ENCODE measurements around the gene SYNPO2. TPM values are rescaled to one million over a fixed set of nuclear protein-coding genes. Genes with fewer than 3 reads are reported as not detected.

The SYNPO2 gene
- total RNA-seq, 1 experiment from 2014 or later = 0.28 TPM

DNA sequence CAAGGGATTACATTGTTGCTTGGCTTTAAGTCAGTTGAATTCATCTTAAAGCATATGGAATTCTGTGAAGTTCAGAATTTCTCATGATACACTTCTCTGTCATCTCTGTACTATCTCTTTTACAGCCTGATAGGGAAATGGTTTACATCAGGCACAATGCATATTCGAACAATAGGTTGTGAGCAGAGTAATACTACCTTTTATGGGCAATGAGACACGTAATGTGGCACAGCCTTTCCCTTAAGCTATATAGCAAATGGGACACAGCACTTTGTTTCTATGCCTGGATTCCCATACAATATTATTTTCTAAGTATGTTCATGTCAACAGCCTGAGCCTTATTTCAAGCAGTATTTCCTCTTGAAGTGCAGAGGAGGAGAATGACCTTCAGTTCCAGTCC is 58.4 kb downstream of the SYNPO2 start:
- ATAC-seq (no peak), DNase-seq (ENCODE audit: low read depth, low spot score) (no peak)
- Histone ChIP-seq H3K27me3 (ENCODE audit: control insufficient read depth, insufficient read depth, low read length) (no peaks in the 10 kb centered on the region; the same call in 1 of the 2 replicates), H3K4me3 (ENCODE audit: low read depth in 2 of 2, low read length in 2 of 2) (no peak overlapping the region), H3K36me3 (ENCODE audit: control insufficient read depth, insufficient read depth, low read length) (no peaks in the 10 kb centered on the region), H3K4me1 (ENCODE audit: control insufficient read depth, insufficient read depth, low read length) (no peaks in the 10 kb centered on the region), H3K27ac (ENCODE audit: low read length) (no peak overlapping the region), H3K9me3 (ENCODE audit: control insufficient read depth, insufficient read depth, low read depth, low read length) (no peaks in the 10 kb centered on the region)
- ChIA-PET CTCF (no interaction called here), POLR2A (no interaction called here)
- no TSS peak for BruUV-seq (replicated peaks)
- intact Hi-C loops (cut with micrococcal nuclease; ENCODE audit: unreplicated experiment) (no loop called here), in situ Hi-C loops (cut with HindIII; ENCODE audit: low pct_unique_long_range_greater_than_20kb, low sequenced_read_pairs) (no loop called here)
- TF ChIP-seq TCF7L2 (IDR thresholded peaks at IDR 0.05; ENCODE audit: low read depth, low read length) (no peak), POLR2AphosphoS5 (IDR thresholded peaks at IDR 0.05; ENCODE audit: low read depth, low read length) (no peak), REST (IDR thresholded peaks at IDR 0.05; ENCODE audit: insufficient read depth in 1 of 2, low read depth in 2 of 2, low read length in 1 of 2) (no peak)

GRCh38 chr4:118948545-118949144 is 60.0 kb downstream of the SYNPO2 start:
- DNase-seq (ENCODE audit: low read depth, low spot score) (no peak), ATAC-seq (no peak)
- Histone ChIP-seq H3K9me3 (ENCODE audit: control insufficient read depth, insufficient read depth, low read depth, low read length) (no peaks in the 10 kb centered on the region), H3K36me3 (ENCODE audit: control insufficient read depth, insufficient read depth, low read length) (no peaks in the 10 kb centered on the region), H3K4me1 (ENCODE audit: control insufficient read depth, insufficient read depth, low read length) (no peaks in the 10 kb centered on the region), H3K4me3 (ENCODE audit: low read depth in 2 of 2, low read length in 2 of 2) (no peak overlapping the region), H3K27me3 (ENCODE audit: control insufficient read depth, insufficient read depth, low read length) (no peaks in the 10 kb centered on the region; the same call in 1 of the 2 replicates), H3K27ac (ENCODE audit: low read length) (no peak overlapping the region)
- in situ Hi-C loops (cut with HindIII; ENCODE audit: low pct_unique_long_range_greater_than_20kb, low sequenced_read_pairs) = no loop called here
- no peak for TF ChIP-seq SIN3A (IDR thresholded peaks at IDR 0.05; ENCODE audit: borderline replicate concordance, insufficient read depth, low read depth, low read length)
- ChIA-PET CTCF (no interaction called here), POLR2A (no interaction called here)
- no TSS peak for BruUV-seq (replicated peaks)
- intact Hi-C loops (cut with micrococcal nuclease; ENCODE audit: unreplicated experiment) = no loop called here

GRCh38 chr4:118950224-118950623 is 61.6 kb downstream of the SYNPO2 start:
- CTCF ChIA-PET = no interaction called here
- DNase-seq (ENCODE audit: low read depth, low spot score) (no peak), ATAC-seq (no peak)
- POLR2A ChIA-PET = no interaction called here
- no peaks in the 10 kb centered on the region for H3K4me1 ChIP-seq (ENCODE audit: control insufficient read depth, insufficient read depth, low read length)
- no peaks in the 10 kb centered on the region for H3K9me3 ChIP-seq (ENCODE audit: control insufficient read depth, insufficient read depth, low read depth, low read length)
- H3K4me3 ChIP-seq (ENCODE audit: low read depth in 2 of 2, low read length in 2 of 2) = no peak overlapping the region
- intact Hi-C loops (cut with micrococcal nuclease; ENCODE audit: unreplicated experiment) (no loop called here), in situ Hi-C loops (cut with HindIII; ENCODE audit: low pct_unique_long_range_greater_than_20kb, low sequenced_read_pairs) (no loop called here)
- H3K27me3 ChIP-seq (ENCODE audit: control insufficient read depth, insufficient read depth, low read length) = no peaks in the 10 kb centered on the region
- H3K27ac ChIP-seq (ENCODE audit: low read length) = no peak overlapping the region
- no peaks in the 10 kb centered on the region for H3K36me3 ChIP-seq (ENCODE audit: control insufficient read depth, insufficient read depth, low read length)
- TF ChIP-seq POLR2AphosphoS5 (IDR thresholded peaks at IDR 0.05; ENCODE audit: low read depth, low read length) = no peak
- no peak for TF ChIP-seq REST (IDR thresholded peaks at IDR 0.05; ENCODE audit: insufficient read depth in 1 of 2, low read depth in 2 of 2, low read length in 1 of 2)
- TF ChIP-seq, protein P1, sequence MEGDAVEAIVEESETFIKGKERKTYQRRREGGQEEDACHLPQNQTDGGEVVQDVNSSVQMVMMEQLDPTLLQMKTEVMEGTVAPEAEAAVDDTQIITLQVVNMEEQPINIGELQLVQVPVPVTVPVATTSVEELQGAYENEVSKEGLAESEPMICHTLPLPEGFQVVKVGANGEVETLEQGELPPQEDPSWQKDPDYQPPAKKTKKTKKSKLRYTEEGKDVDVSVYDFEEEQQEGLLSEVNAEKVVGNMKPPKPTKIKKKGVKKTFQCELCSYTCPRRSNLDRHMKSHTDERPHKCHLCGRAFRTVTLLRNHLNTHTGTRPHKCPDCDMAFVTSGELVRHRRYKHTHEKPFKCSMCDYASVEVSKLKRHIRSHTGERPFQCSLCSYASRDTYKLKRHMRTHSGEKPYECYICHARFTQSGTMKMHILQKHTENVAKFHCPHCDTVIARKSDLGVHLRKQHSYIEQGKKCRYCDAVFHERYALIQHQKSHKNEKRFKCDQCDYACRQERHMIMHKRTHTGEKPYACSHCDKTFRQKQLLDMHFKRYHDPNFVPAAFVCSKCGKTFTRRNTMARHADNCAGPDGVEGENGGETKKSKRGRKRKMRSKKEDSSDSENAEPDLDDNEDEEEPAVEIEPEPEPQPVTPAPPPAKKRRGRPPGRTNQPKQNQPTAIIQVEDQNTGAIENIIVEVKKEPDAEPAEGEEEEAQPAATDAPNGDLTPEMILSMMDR (IDR thresholded peaks at IDR 0.05) = no peak
- no peak for TF ChIP-seq TCF7L2 (IDR thresholded peaks at IDR 0.05; ENCODE audit: low read depth, low read length)
- no peak for TF ChIP-seq SIN3A (IDR thresholded peaks at IDR 0.05; ENCODE audit: borderline replicate concordance, insufficient read depth, low read depth, low read length)
- BruUV-seq (replicated peaks) = no TSS peak
